A204.1 (cell line): ENCODE data around the gene FXR2.
"Not testable (repeated sequence)": the region's sequence is repeated elsewhere in the genome, so short reads cannot be mapped to it uniquely, and the experiment has no call there.

Source experiments
- FAIRE-seq: peaks from 2 replicates; lab custom pipeline; 2012; peaks lifted over from hg19 to GRCh38; lab: Jason Lieb, UNC

Gene FXR2

GRCh38 chr17:7614425-7615264, at the start of gene FXR2:
Gene FXR2, minus strand, starts transcription at chr17:7614897. Its CDS starts 365 bp downstream, at chr17:7614532.
- peak; percentile 97 for FAIRE-seq

GRCh38 chr17:7656958-7657609, 42.4 kb upstream of the FXR2 start:
- FAIRE-seq: no peak

- FAIRE-seq: no peak
These were observed 40.8 kb upstream of the FXR2 start for GRCh38 chr17:7655541-7655840.

- no peak for FAIRE-seq
These were observed 40.3 kb upstream of the FXR2 start for GRCh38 chr17:7654832-7655540.

GRCh38 chr17:7652388-7653356, 38.0 kb upstream of the FXR2 start:
- no peak for FAIRE-seq

GRCh38 chr17:7651665-7652387, 37.1 kb upstream of the FXR2 start:
- no peak for FAIRE-seq

- FAIRE-seq: no peak
These were observed 36.5 kb upstream of the FXR2 start for GRCh38 chr17:7651097-7651664.

- FAIRE-seq: no peak
These were observed 35.9 kb upstream of the FXR2 start, which contains the start of gene ATP1B2 for GRCh38 chr17:7650509-7651096. Gene ATP1B2, plus strand, starts transcription at chr17:7650926. Its CDS starts 593 bp downstream, at chr17:7651519.

- no peak for FAIRE-seq
These were observed 32.3 kb upstream of the FXR2 start for GRCh38 chr17:7647018-7647417.

GRCh38 chr17:7646457-7646856, 31.8 kb upstream of the FXR2 start:
- no peak for FAIRE-seq

- no peak for FAIRE-seq
These were observed 30.1 kb upstream of the FXR2 start for GRCh38 chr17:7644775-7645174.

- FAIRE-seq: not testable (repeated sequence)
These were observed 26.9 kb upstream of the FXR2 start for GRCh38 chr17:7641635-7642034.

GRCh38 chr17:7640783-7641182, 26.1 kb upstream of the FXR2 start:
- FAIRE-seq: no peak

- no peak for FAIRE-seq
These were observed 21.5 kb upstream of the FXR2 start for GRCh38 chr17:7636163-7636562.

GRCh38 chr17:7634384-7634783, 19.7 kb upstream of the FXR2 start:
- FAIRE-seq: no peak

- FAIRE-seq: no peak
These were observed 18.4 kb upstream of the FXR2 start for GRCh38 chr17:7633093-7633492.

- FAIRE-seq: no peak
These were observed 17.8 kb upstream of the FXR2 start for GRCh38 chr17:7632492-7632894.

GRCh38 chr17:7631398-7632380, 17.0 kb upstream of the FXR2 start:
- FAIRE-seq: no peak

- no peak for FAIRE-seq
These were observed 15.4 kb upstream of the FXR2 start, which contains the start of gene SHBG for GRCh38 chr17:7629939-7630571. Gene SHBG, plus strand, starts transcription at chr17:7630135. Its CDS starts 38 bp downstream, at chr17:7630173.
